ENCODE data around the gene ZNF407. TPM values are rescaled to one million over a fixed set of nuclear protein-coding genes. Genes with fewer than 3 reads are reported as not detected.

ZNF407 gene
- polyA plus RNA-seq, 5 donors: 9.0 to 11.3 (median 10.2) TPM

DNA sequence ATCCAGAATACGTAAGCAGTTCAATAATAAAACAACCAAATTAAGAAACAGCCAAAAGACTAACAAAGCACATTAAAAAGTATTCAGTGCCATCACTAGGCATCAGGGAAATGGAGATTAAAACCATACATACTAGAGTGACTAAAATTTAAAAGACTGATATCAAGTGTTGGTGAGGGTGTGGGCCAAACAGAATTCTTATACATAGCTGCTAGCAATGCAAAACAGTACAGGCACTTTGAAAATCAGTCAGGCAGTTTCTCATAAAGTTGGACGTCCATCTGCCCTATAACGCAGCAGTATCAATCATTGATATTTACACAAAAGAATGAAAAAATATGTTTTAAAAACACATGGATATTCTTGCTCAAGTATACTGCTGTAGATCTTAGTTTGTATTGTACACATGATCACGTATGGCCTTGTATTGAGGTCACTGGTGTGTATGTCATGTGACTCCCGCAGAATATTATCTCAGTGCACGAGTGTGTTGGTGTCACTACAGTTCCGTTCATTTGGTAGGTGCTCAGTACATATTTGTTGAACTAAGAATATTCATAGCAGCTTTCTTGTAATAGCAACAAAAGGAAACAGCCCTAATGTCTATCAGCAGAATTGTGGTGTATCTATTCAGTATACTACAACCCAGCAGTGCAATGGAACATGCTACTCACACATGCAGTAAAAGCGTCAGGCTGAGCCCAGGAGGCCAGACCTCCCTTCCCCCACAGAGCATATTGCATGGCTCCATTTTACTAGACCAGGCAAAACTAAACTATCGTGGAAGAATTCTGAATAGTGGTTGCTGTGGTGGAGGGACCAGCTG is 28.6 kb downstream of the ZNF407 start:
- no peak for DNase-seq

DNA sequence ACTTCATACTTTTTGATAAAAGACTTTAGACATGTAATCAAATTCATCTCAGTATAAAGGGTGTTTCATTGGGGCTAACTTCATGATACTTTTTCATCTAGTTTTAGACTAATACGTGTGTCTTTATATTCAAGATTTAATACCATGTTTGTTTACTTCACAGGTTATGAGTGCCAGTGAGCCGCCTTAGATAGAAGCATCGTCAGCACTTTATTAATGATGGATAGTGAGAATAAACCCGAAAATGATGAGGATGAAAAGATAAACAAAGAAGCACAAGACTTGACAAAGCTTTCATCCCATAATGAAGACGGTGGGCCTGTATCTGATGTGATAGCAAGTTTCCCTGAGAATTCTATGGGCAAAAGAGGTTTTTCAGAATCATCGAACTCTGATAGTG is 33.1 kb downstream of the ZNF407 start:
- DNase-seq: no peak

- no peak for DNase-seq
These were observed 33.5 kb downstream of the ZNF407 start for GRCh38 chr18:74631212-74631611.

- DNase-seq: no peak
These were observed 34.1 kb downstream of the ZNF407 start for GRCh38 chr18:74631623-74632350.

GRCh38 chr18:74632351-74632679 is 34.6 kb downstream of the ZNF407 start:
- no peak for DNase-seq

DNA sequence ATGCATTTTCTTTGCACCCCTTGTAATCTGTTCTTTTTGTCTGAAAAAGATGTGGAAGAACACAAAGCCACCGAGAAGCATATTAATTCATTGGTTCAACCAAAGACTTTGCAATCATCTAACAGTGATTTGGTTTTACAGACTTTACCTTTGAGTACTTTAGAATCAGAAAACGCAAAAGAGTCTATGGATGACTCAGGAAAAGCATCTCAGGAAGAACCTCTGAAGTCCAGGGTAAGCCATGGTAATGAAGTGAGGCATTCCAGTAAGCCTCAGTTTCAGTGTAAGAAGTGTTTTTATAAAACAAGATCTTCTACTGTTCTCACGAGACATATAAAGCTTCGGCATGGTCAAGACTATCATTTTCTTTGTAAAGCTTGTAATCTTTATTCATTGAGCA is 35.2 kb downstream of the ZNF407 start:
- no peak for DNase-seq

GRCh38 chr18:74633652-74634352 is 36.1 kb downstream of the ZNF407 start:
- no peak for DNase-seq

DNA sequence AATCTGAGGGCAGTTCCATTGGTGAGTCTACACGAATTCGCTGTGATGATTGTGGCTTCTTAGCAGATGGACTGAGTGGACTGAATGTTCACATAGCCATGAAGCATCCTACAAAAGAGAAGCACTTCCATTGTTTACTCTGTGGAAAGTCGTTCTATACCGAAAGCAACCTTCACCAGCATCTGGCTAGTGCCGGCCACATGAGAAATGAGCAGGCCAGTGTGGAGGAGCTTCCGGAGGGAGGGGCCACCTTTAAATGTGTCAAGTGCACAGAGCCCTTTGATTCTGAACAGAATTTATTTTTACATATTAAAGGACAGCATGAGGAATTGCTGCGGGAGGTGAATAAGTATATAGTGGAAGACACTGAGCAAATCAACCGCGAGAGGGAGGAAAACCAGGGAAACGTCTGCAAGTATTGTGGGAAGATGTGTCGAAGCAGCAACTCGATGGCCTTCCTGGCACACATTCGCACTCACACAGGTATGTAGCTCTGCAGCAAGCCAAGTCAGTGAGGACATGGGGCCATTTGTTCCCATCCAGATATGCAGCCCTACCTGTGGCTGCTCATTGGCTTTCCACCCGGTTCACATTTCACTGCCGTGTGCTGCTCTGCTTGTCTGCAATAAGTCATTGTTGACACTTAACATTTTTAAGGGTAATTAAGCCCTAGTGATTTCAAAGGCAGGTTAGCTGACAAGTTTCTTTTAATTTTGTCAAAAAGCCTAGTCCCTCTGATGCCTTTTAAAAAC is 37.7 kb downstream of the ZNF407 start:
- DNase-seq: no peak

DNA sequence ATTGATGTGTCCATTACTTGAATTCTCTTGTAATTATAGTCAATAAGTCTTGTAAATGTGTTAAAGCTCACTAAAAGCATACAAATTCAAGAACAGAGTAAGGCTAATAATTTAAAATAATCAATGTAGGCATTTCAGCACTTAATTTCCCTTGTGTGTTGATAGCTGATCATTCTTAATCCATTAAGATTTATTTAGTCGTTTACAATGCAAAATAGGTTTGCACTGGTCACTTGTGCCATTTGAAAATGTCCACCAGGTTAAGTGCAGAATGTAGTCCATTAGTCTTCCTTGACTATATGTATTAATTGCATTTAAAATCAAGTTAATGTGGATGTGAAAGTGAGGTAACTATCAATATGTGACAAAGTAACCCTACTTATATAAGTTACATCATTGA is 39.4 kb downstream of the ZNF407 start:
- DNase-seq: no peak

- DNase-seq: no peak
These were observed 40.5 kb downstream of the ZNF407 start for GRCh38 chr18:74638210-74638609.

GRCh38 chr18:74644713-74645112 is 47.0 kb downstream of the ZNF407 start:
- no peak for DNase-seq

DNA sequence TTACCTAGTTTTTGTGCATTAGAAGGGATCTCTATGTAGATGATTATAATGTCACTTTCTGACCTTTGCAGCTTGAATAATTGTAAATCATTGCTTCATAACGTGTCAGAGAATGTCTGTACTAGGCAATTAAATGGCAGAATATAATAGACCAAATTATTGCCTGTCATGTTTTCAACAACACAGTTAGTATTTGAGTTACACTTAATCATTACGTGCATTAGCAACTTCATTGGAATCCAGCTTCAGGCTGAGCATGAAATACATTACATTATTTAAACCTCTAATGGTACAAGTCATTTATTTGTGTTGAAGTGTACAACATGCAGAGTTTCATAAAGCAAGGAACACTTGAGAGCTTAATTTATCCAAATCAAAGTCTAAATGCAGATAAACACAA is 48.0 kb downstream of the ZNF407 start:
- no peak for DNase-seq

- no peak for DNase-seq
These were observed 53.9 kb downstream of the ZNF407 start for GRCh38 chr18:74651327-74652128.

DNA sequence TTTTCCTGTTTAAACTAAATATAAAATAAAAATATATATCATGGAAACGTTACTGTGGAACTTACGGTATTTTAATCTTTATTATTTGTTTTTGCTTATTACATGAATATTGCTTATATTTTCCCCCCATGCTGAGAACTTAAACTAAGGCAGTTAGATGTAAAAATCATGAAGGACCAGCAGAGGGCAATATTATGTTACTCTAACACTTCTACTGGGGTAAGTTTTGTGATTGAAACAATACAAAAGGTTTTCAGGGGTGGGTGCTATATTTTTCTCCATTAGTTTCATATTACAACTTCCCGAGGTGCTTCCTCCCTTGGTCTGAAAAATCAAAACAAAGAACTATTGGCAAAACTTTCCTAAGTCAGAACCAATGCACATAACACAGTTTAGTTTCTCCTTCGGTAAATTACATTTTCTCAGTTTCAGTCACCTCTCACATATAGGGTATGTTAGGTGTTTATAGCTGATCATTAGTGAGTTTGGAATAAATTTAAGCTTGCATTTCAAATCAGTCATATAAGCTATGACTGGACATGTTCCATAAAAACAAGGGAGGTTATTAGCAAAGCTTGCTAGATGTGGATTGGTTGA is 54.8 kb downstream of the ZNF407 start:
- DNase-seq: peak in 1 of 2 donors; percentile 19

DNA sequence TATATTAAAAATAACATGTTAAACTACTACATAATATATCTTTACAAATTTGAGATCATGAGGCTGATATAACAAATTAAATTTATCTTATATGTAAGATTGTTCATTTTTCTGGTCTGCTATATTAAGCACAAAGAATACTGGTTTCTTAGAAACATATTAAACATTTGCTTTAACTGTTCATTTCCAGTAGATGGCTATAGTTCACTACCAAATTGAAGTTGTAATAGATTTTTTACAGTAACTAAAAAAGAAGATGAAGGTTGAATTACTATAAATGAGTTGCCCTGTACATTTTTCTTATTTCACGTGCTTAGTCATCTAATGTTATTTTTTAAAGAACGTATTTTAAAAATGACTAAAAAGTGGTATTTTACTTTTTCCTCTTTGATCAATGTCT is 57.0 kb downstream of the ZNF407 start:
- peak in 1 of 2 donors; percentile 19 for DNase-seq

- DNase-seq: no peak
These were observed 63.3 kb downstream of the ZNF407 start for GRCh38 chr18:74661008-74661407.

- no peak for DNase-seq
These were observed 64.0 kb downstream of the ZNF407 start for GRCh38 chr18:74661691-74662090.

DNA sequence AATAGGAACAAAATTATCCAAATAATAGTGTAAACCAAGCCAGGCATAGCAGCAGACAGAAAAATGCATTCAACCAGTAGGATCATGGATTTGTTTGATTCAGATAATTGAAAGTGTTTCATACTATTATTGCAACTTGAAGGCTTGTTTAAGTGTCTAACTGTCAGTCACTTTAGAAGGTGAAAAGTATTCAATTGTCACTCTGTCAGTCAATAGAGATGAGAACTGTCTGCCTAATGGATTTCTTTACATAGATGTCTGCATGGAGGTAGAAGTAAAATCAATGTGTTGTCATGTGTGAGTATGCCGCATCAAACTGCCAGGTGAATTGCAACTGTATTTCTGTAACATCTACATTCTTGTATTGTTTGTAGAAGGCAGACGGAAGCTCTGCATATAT is 65.0 kb downstream of the ZNF407 start:
- DNase-seq: no peak

DNA sequence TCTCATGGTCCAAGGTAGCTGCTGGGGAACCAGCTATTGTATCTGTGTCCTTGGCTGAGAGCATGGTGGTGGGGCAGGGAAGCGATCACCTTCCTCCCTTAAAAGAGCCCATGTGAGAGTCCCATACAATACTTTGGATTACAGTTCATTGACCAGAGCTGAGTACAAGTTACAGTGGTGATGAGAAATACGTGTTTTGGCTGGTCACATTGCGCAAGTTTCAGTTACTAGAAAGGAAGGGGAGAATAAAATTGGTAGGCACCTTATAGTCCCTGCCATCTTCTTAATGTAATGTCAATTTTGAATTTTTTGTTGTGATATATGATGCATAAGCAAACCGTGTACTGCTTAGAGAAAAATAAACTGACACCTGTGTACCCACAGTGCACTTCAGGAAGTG is 67.7 kb downstream of the ZNF407 start:
- DNase-seq: no peak

- DNase-seq: no peak
These were observed 68.2 kb downstream of the ZNF407 start for GRCh38 chr18:74665905-74666304.

All from right lung (tissue), 5 donors.